Measurements from ENCODE around the gene DRICH1. TPM values are rescaled to one million over a fixed set of nuclear protein-coding genes. Genes with fewer than 3 reads are reported as not detected.

The DRICH1 gene
- total RNA-seq, 2 experiments from 2014 or later, result 0.38 to 0.49 TPM

DNA sequence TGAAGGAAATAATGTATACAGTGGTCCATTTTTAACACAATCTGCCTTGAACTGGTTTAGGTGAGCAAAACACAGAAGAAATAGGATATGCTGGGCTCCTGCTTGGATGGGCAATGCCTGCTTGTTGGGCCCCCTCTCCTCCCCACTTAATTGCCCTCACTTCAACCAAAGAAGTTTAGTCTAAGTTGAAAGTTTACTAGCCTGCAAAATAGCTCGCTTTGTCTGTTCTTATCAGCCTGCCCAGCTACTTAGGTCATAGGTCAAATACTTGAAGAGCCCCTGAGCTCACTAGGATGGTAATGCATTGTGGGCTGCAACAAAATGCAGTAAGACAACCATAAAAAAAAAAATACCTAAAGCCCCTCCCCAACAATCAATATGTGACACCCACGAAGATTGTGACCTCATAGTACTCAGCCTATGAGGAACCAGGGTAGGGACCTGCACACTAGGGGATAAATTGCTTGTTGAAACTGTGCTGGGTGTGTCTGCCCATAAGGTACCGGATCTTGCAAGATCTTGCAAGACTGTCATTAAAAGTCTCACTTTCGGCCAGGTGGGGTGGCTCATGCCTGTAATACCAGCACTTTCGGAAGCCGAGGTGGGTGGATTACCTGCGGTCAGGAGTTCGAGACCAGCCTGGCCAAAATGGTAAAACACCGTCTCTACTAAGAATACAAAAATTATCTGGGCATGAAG, 10.9 kb downstream of the DRICH1 start:
- Histone ChIP-seq H3K4me1 (ENCODE audit: insufficient read depth, low read length, poor library complexity, severe bottlenecking) (no peaks in the 10 kb centered on the region), H4K20me1 (ENCODE audit: insufficient read depth, low read length) (no peaks in the 10 kb centered on the region), H3K4me3 (ENCODE audit: low read depth, low read length, poor library complexity, severe bottlenecking) (no peak overlapping the region), H3K9me2 (ENCODE audit: insufficient read depth, low read length) (no peaks in the 10 kb centered on the region), H3K4me2 (ENCODE audit: low read length) (no peak overlapping the region), H3K27ac (ENCODE audit: low read depth, low read length, poor library complexity, severe bottlenecking) (no peak overlapping the region), H3K9me3 (ENCODE audit: low read length) (no peaks in the 10 kb centered on the region), H3K79me2 (ENCODE audit: insufficient read depth, low read depth, low read length) (no peaks in the 10 kb centered on the region), H2AFZ (ENCODE audit: low read length) (no peak overlapping the region), H3K36me3 (ENCODE audit: insufficient read depth, low read length) (no peaks in the 10 kb centered on the region)
- TF ChIP-seq EZH2phosphoT487 (IDR thresholded peaks at IDR 0.05; ENCODE audit: borderline replicate concordance, low read depth, low read length), result no peak
- TF ChIP-seq, protein P1, sequence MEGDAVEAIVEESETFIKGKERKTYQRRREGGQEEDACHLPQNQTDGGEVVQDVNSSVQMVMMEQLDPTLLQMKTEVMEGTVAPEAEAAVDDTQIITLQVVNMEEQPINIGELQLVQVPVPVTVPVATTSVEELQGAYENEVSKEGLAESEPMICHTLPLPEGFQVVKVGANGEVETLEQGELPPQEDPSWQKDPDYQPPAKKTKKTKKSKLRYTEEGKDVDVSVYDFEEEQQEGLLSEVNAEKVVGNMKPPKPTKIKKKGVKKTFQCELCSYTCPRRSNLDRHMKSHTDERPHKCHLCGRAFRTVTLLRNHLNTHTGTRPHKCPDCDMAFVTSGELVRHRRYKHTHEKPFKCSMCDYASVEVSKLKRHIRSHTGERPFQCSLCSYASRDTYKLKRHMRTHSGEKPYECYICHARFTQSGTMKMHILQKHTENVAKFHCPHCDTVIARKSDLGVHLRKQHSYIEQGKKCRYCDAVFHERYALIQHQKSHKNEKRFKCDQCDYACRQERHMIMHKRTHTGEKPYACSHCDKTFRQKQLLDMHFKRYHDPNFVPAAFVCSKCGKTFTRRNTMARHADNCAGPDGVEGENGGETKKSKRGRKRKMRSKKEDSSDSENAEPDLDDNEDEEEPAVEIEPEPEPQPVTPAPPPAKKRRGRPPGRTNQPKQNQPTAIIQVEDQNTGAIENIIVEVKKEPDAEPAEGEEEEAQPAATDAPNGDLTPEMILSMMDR (conservative IDR thresholded peaks at IDR 0.05; ENCODE audit: low read length), result no peak
- no peak for DNase-seq (ENCODE audit: low spot score)
- POLR2A ChIA-PET, result no interaction called here
- BruUV-seq (replicated peaks), result no TSS peak
- intact Hi-C loops (cut with micrococcal nuclease; ENCODE audit: unreplicated experiment), result no loop called here
- CTCF ChIA-PET (ENCODE audit: unreplicated experiment), result no interaction called here

DNA sequence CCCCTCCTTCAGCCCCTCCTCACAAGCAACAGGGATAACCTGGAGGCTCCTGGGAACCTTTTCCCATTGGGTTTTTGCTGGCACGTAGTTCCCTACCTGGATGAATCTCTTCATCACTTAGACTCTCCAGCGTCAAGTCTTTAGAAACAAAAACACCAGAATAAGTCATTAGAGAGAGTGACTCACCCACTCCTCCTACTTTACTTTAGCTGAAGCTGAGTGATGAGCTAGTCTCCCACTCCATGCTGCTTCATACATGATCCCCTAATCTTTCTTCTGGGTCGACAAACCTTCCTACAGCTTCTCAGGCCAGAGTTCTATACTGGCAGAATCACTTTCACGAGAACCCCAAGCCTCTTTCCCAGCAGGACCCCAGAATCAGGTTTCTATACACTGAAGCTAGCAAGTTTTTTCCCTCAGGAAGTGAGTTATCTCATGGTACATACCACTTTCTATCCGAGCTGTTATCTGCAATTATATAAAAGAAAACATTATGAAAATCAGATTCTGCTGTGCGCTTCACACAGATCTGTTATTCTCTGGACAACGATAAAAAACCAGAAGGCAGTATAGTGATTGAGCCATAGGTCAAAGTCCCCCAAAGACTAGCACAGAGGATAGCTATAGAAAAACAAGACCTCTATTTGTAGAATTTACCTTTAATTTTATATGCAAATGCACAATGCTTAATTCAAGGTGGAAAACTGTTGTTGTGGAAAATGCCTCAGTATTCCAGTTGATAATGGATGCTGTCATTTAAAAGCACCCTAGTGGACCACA, 18.7 kb downstream of the DRICH1 start:
- TF ChIP-seq, protein P1 (conservative IDR thresholded peaks at IDR 0.05; ENCODE audit: low read length), result no peak
- no peak for TF ChIP-seq EZH2phosphoT487 (IDR thresholded peaks at IDR 0.05; ENCODE audit: borderline replicate concordance, low read depth, low read length)
- Histone ChIP-seq H4K20me1 (ENCODE audit: insufficient read depth, low read length) (no peaks in the 10 kb centered on the region), H3K4me3 (ENCODE audit: low read depth, low read length, poor library complexity, severe bottlenecking) (no peak overlapping the region), H3K36me3 (ENCODE audit: insufficient read depth, low read length) (no peaks in the 10 kb centered on the region), H3K4me1 (ENCODE audit: insufficient read depth, low read length, poor library complexity, severe bottlenecking) (no peaks in the 10 kb centered on the region), H3K79me2 (ENCODE audit: insufficient read depth, low read depth, low read length) (no peaks in the 10 kb centered on the region), H3K4me2 (ENCODE audit: low read length) (no peak overlapping the region), H3K27ac (ENCODE audit: low read depth, low read length, poor library complexity, severe bottlenecking) (no peak overlapping the region), H3K9me2 (ENCODE audit: insufficient read depth, low read length) (no peaks in the 10 kb centered on the region), H3K9me3 (ENCODE audit: low read length) (no peaks in the 10 kb centered on the region), H2AFZ (ENCODE audit: low read length) (no peak overlapping the region)
- CTCF ChIA-PET (ENCODE audit: unreplicated experiment), result no interaction called here
- intact Hi-C loops (cut with micrococcal nuclease; ENCODE audit: unreplicated experiment), result no loop called here
- DNase-seq (ENCODE audit: low spot score), result no peak
- POLR2A ChIA-PET, result interaction anchor here (1.0 kb wide), 1 partner anchor 234 kb away, joined by 4 read pairs; no protein-coding TSS in a partner anchor
- BruUV-seq (replicated peaks), result no TSS peak

Data from OCI-LY7 (cell line).